ENCODE measurements around the gene ABHD12B.
"Not testable (repeated sequence)": the region's sequence is repeated elsewhere in the genome, so short reads cannot be mapped to it uniquely, and the experiment has no call there.

Gene ABHD12B

GRCh38 chr14:50937325-50937724 is 65.5 kb downstream of the ABHD12B start:
- DNase-seq: no peak

- DNase-seq: no peak
Observed at GRCh38 chr14:50937800-50938199, 65.9 kb downstream of the ABHD12B start.

- no peak for DNase-seq
Observed at GRCh38 chr14:50941151-50941550, 69.3 kb downstream of the ABHD12B start.

- not testable (repeated sequence) for DNase-seq
Observed at GRCh38 chr14:50941638-50942037, 69.8 kb downstream of the ABHD12B start.

GRCh38 chr14:50943261-50943942 is 71.5 kb downstream of the ABHD12B start:
- no peak for DNase-seq

GRCh38 chr14:50943943-50944646 is 72.2 kb downstream of the ABHD12B start, which contains the start of gene PYGL:
Gene PYGL, minus strand, starts transcription at chr14:50944483. Its CDS starts 80 bp downstream, at chr14:50944403.
- DNase-seq: peak; percentile 31

- no peak for DNase-seq
Observed at GRCh38 chr14:50944647-50945413, 73.0 kb downstream of the ABHD12B start.

GRCh38 chr14:50946234-50946935 is 74.5 kb downstream of the ABHD12B start:
- no peak for DNase-seq

- no peak for DNase-seq
Observed at GRCh38 chr14:50947446-50947845, 75.6 kb downstream of the ABHD12B start.

GRCh38 chr14:50948205-50948604 is 76.4 kb downstream of the ABHD12B start:
- no peak for DNase-seq

- no peak for DNase-seq
Observed at GRCh38 chr14:50951032-50951431, 79.2 kb downstream of the ABHD12B start.

- no peak for DNase-seq
Observed at GRCh38 chr14:50953502-50953901, 81.6 kb downstream of the ABHD12B start.
